HepG2 (cell line): ENCODE data around the gene RNF5. TPM values are rescaled to one million over a fixed set of nuclear protein-coding genes. Genes with fewer than 3 reads are reported as not detected.
A peak's percentile ranks its signal among the peaks of the same experiment; 100 is the strongest.

Experiments
- BRD4 ChIP-seq: sonication (generic); formaldehyde crosslinking; IDR thresholded peaks from 2 replicates; pipeline ENCODE4 v1.4.0; 2020; ENCODE audit warnings: missing genetic modification reagents
- CEBPB ChIP-seq: IDR thresholded peaks from 2 replicates; pipeline ENCODE4 v1.6.1; 2011; ENCODE audit warnings: low read depth, low read length, improper control_type of control experiment, borderline replicate concordance
- CHD2 ChIP-seq: IDR thresholded peaks from 2 replicates; pipeline ENCODE4 v1.6.1; 2011; ENCODE audit warnings: low read depth, low read length, improper control_type of control experiment
- CHD4 ChIP-seq: fragments of 200-600 bp; sonication (generic); IDR thresholded peaks from 2 replicates; pipeline ENCODE4 v1.7.0; 2017; ENCODE audit warnings: mild to moderate bottlenecking, low read length, borderline replicate concordance
- IRX3 ChIP-seq: sonication (generic); formaldehyde crosslinking; IDR thresholded peaks from 2 replicates; pipeline ENCODE4 v1.8.1; 2023; ENCODE audit warnings: mild to moderate bottlenecking, low read depth, missing genetic modification reagents, borderline replicate concordance
- KDM4B ChIP-seq: sonication (generic); formaldehyde crosslinking; IDR thresholded peaks from 2 replicates; pipeline ENCODE4 v1.4.0; 2020; ENCODE audit warnings: missing genetic modification reagents
- KLF11 ChIP-seq: IDR thresholded peaks from 2 replicates; pipeline ENCODE4 v1.6.1; 2016; ENCODE audit warnings: missing compliant biosample characterization
- MIXL1 ChIP-seq: IDR thresholded peaks from 2 replicates; pipeline ENCODE4 v1.6.1; 2016
- NCOA2 ChIP-seq: sonication (generic); formaldehyde crosslinking; IDR thresholded peaks from 2 replicates; pipeline ENCODE4 v1.8.0; 2022; ENCODE audit warnings: inconsistent platforms
- PHF20 ChIP-seq: sonication (generic); formaldehyde crosslinking; IDR thresholded peaks from 2 replicates; pipeline ENCODE4 v1.5.0; 2020; ENCODE audit warnings: mild to moderate bottlenecking, missing genetic modification reagents
- PHF8 ChIP-seq: sonication (generic); formaldehyde crosslinking; IDR thresholded peaks from 2 replicates; pipeline ENCODE4 v1.5.0; 2020; ENCODE audit warnings: missing genetic modification reagents
- RARG ChIP-seq: sonication (generic); formaldehyde crosslinking; IDR thresholded peaks from 2 replicates; pipeline ENCODE4 v1.4.0; 2020; ENCODE audit warnings: low read depth, mild to moderate bottlenecking, missing genetic modification reagents
- SIX1 ChIP-seq: sonication (generic); formaldehyde crosslinking; IDR thresholded peaks from 2 replicates; pipeline ENCODE4 v1.4.0; 2020; ENCODE audit warnings: missing genetic modification reagents, borderline replicate concordance
- ZC3H4 ChIP-seq: sonication (generic); formaldehyde crosslinking; IDR thresholded peaks from 2 replicates; pipeline ENCODE4 v1.4.0; 2020; ENCODE audit warnings: missing genetic modification reagents, borderline replicate concordance
- ZEB1 ChIP-seq: IDR thresholded peaks from 2 replicates; pipeline ENCODE4 v1.6.1; 2012; ENCODE audit warnings: mild to moderate bottlenecking, low read depth, inconsistent platforms; ENCODE audit not compliant: insufficient replicate concordance
- ZFX ChIP-seq: sonication (generic); formaldehyde crosslinking; IDR thresholded peaks from 2 replicates; pipeline ENCODE4 v1.4.0; 2020; ENCODE audit warnings: mild to moderate bottlenecking, low read depth, missing genetic modification reagents, moderate library complexity
- ZNF207 ChIP-seq: fragments of 450-650 bp; IDR thresholded peaks from 2 replicates; pipeline ENCODE4 v1.6.1; 2016; ENCODE audit warnings: antibody characterized with exemption, borderline replicate concordance
- ZNF232 ChIP-seq: sonication (generic); formaldehyde crosslinking; IDR thresholded peaks from 2 replicates; pipeline ENCODE4 v1.4.0; 2020; ENCODE audit warnings: missing genetic modification reagents, borderline replicate concordance
- ZNF33B ChIP-seq: sonication (generic); formaldehyde crosslinking; IDR thresholded peaks from 2 replicates; pipeline ENCODE4 v1.5.1; 2020; ENCODE audit warnings: mild to moderate bottlenecking, missing genetic modification reagents
- ZNF446 ChIP-seq: sonication (generic); formaldehyde crosslinking; IDR thresholded peaks from 2 replicates; pipeline ENCODE4 v1.5.0; 2020; ENCODE audit warnings: mild to moderate bottlenecking, missing genetic modification reagents
- ZNF563 ChIP-seq: sonication (generic); formaldehyde crosslinking; IDR thresholded peaks from 2 replicates; pipeline ENCODE4 v1.8.0; 2022; ENCODE audit warnings: mild to moderate bottlenecking, moderate library complexity, missing genetic modification reagents
- ZNF615 ChIP-seq: sonication (generic); formaldehyde crosslinking; IDR thresholded peaks from 2 replicates; pipeline ENCODE4 v1.5.0; 2020; ENCODE audit warnings: mild to moderate bottlenecking, missing genetic modification reagents, borderline replicate concordance
- ZNF619 ChIP-seq: sonication (generic); formaldehyde crosslinking; IDR thresholded peaks from 2 replicates; pipeline ENCODE4 v1.4.0; 2020; ENCODE audit warnings: mild to moderate bottlenecking, missing genetic modification reagents
- polyA plus RNA-seq, 8 experiments: library from polyadenylated mRNA; depleted of rRNA in 3 of 8; stranded (reverse) in 7 of 8; unstranded in 1 of 8; fragments of >200 nt; fragmentation: Illumina TruSeq in 4 of 8; extraction: Trizol in 4 of 8; gene quantifications; 2 replicates each; pipeline versions ENCODE4 v1.2.1 to v1.2.3, GENCODE V29; 2011 to 2016; ENCODE audit warnings: low read depth in 4 of 8, missing spikeins in 1 of 8, mixed read lengths in 1 of 8; ENCODE audit not compliant: insufficient read depth in 1 of 8
- total RNA-seq, 5 experiments: library from RNA; depleted of rRNA; stranded (reverse); fragments of >200 nt; fragmentation: Illumina TruSeq; extraction: Trizol; gene quantifications; 2 replicates each; pipeline ENCODE4 v1.2.3, GENCODE V29; 2016; ENCODE audit warnings: low read depth in 1 of 5
- TF ChIP-seq, protein P1 (sequence below): sonication (generic); formaldehyde crosslinking; IDR thresholded peaks from 2 replicates; pipeline ENCODE4 v1.4.0; 2020; ENCODE audit warnings: mild to moderate bottlenecking, missing genetic modification reagents
- TF ChIP-seq, protein P2 (sequence below): sonication (generic); formaldehyde crosslinking; IDR thresholded peaks from 2 replicates; pipeline ENCODE4 v1.4.0; 2020; ENCODE audit warnings: missing genetic modification reagents
- TF ChIP-seq, protein P3 (sequence below): sonication (generic); formaldehyde crosslinking; IDR thresholded peaks from 2 replicates; pipeline ENCODE4 v1.5.0; 2020; ENCODE audit warnings: mild to moderate bottlenecking, missing genetic modification reagents
- TF ChIP-seq, protein P4 (sequence below): IDR thresholded peaks from 2 replicates; pipeline ENCODE4 v1.6.1; 2016; ENCODE audit warnings: missing genetic modification reagents, missing compliant biosample characterization
- TF ChIP-seq, protein P5 (sequence below): sonication (generic); formaldehyde crosslinking; IDR thresholded peaks from 2 replicates; pipeline ENCODE4 v1.8.1; 2023; ENCODE audit warnings: missing genetic modification reagents, mild to moderate bottlenecking, borderline replicate concordance
- TF ChIP-seq, protein P6 (sequence below): sonication (generic); formaldehyde crosslinking; IDR thresholded peaks from 2 replicates; pipeline ENCODE4 v1.5.0; 2020; ENCODE audit warnings: missing genetic modification reagents

Gene RNF5
- total and polyA plus RNA-seq, 2 of the 13 experiments (the other 11 are each of a cell fraction or from before 2014, with no cell fraction given), result 98.0 to 131 TPM

DNA sequence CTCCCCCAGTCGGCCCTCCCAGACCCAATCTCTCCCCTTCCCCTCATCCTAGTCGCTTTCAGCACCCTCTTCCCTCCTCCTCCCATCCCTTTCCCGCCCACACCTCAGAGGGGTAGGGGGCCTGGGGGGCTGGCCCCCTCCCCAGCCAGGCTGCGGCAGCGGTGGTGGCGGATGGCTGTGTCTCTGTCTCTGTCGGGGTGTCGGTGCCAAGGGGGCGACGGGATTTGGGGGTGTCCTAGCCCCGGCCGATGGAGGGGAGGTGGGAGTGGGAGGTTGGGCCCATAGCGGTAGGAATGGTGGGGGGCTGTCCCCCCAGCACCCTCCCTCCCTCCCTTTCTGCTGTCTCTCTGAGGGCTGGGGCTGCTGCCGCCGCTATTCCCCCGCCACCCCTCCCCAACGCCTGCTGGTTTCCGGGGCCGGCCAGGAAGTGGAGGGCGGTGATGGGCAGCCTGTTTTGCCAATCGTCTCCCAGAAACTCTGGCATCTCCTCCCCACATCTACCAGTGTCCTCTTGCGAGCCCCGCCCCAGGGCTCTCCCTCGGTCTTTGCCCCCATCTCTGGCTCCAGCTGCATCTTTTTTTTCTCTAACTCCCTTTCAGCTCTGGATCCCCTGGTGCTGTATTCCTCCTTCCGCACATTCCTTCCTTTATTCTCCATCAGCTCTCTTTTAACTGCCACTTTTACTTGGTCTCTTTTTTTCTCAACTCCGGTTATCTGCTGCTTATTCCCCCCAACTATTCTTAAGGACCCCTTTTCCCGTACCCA is 2.3 kb upstream of the RNF5 start, which contains the start of gene AGPAT1 (continued):
- TF ChIP-seq KDM4B (CRISPR knock-in tag) (no peak), PHF20 (no peak; the same call in 1 of the 2 replicates), SIX1 (no peak), CHD2 (no peak), PHF8 (CRISPR knock-in tag) (peak; percentile 70), ZFX (peak; percentile 61; the same call in 1 of the 2 replicates), ZC3H4 (CRISPR knock-in tag) (no peak), ZNF207 (no peak), ZNF232 (no peak), ZNF563 (CRISPR knock-in tag) (peak; percentile 68; the same call in 1 of the 2 replicates), ZNF615 (CRISPR knock-in tag) (no peak), KLF11 (0 out of 2 replicates have a peak, but pooled peaks have one; percentile 20), RARG (CRISPR knock-in tag) (peak; percentile 97; the same call in 1 of the 2 replicates), BRD4 (CRISPR knock-in tag) (0 out of 2 replicates have a peak, but pooled peaks have one; percentile 31), IRX3 (no peak), ZNF619 (CRISPR knock-in tag) (no peak), NCOA2 (CRISPR knock-in tag) (no peak), ZNF446 (CRISPR knock-in tag) (no peak), ZNF33B (CRISPR knock-in tag) (0 out of 2 replicates have a peak, but pooled peaks have one; percentile 25), MIXL1 (CRISPR knock-in tag) (no peak), ZEB1 (no peak), CEBPB (no peak), CHD4 (peak; percentile 84)
- TF ChIP-seq, protein P1, sequence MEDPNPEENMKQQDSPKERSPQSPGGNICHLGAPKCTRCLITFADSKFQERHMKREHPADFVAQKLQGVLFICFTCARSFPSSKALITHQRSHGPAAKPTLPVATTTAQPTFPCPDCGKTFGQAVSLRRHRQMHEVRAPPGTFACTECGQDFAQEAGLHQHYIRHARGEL, result no peak
- TF ChIP-seq, protein P2, sequence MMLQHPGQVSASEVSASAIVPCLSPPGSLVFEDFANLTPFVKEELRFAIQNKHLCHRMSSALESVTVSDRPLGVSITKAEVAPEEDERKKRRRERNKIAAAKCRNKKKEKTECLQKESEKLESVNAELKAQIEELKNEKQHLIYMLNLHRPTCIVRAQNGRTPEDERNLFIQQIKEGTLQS, result no peak
- TF ChIP-seq, protein P3, sequence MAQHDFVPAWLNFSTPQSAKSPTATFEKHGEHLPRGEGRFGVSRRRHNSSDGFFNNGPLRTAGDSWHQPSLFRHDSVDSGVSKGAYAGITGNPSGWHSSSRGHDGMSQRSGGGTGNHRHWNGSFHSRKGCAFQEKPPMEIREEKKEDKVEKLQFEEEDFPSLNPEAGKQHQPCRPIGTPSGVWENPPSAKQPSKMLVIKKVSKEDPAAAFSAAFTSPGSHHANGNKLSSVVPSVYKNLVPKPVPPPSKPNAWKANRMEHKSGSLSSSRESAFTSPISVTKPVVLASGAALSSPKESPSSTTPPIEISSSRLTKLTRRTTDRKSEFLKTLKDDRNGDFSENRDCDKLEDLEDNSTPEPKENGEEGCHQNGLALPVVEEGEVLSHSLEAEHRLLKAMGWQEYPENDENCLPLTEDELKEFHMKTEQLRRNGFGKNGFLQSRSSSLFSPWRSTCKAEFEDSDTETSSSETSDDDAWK (CRISPR knock-in tag), result no peak
- TF ChIP-seq, protein P4, sequence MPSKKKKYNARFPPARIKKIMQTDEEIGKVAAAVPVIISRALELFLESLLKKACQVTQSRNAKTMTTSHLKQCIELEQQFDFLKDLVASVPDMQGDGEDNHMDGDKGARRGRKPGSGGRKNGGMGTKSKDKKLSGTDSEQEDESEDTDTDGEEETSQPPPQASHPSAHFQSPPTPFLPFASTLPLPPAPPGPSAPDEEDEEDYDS (CRISPR knock-in tag), result peak; percentile 78
- TF ChIP-seq, protein P5, sequence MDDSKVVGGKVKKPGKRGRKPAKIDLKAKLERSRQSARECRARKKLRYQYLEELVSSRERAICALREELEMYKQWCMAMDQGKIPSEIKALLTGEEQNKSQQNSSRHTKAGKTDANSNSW (CRISPR knock-in tag), result no peak
- TF ChIP-seq, protein P6, sequence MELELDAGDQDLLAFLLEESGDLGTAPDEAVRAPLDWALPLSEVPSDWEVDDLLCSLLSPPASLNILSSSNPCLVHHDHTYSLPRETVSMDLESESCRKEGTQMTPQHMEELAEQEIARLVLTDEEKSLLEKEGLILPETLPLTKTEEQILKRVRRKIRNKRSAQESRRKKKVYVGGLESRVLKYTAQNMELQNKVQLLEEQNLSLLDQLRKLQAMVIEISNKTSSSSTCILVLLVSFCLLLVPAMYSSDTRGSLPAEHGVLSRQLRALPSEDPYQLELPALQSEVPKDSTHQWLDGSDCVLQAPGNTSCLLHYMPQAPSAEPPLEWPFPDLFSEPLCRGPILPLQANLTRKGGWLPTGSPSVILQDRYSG (CRISPR knock-in tag), result no peak
